ENCODE measurements around the gene HHAT. TPM values are rescaled to one million over a fixed set of nuclear protein-coding genes. Genes with fewer than 3 reads are reported as not detected.

The HHAT gene
- polyA plus RNA-seq, 1 experiment: 4.8 TPM

GRCh38 chr1:210294999-210295745 is 33.5 kb upstream of the HHAT start:
- no peak for TF ChIP-seq CTCF (IDR thresholded peaks at IDR 0.05; ENCODE audit: low read depth, low read length)

GRCh38 chr1:210296682-210297081 is 32.0 kb upstream of the HHAT start:
- Histone ChIP-seq H3K4me3 (ENCODE audit: low read depth, low read length) (no peak overlapping the region), H3K9me3 (ENCODE audit: control insufficient read depth, insufficient read depth, low read length) (no peaks in the 10 kb centered on the region; the same call in 1 of the 2 replicates), H3K27ac (ENCODE audit: low read depth, low read length) (no peak overlapping the region), H3K27me3 (ENCODE audit: control insufficient read depth, insufficient read depth, low read length) (peaks cover 37% of the 10 kb centered on the region)
- no peak for DNase-seq (ENCODE audit: low read depth, low spot score)
- ChIA-PET POLR2A (no interaction called here), CTCF (interaction anchor here (2.2 kb wide), 1 partner anchor 64 kb away, joined by 6 read pairs; no protein-coding TSS in a partner anchor)
- no peak for TF ChIP-seq CTCF (IDR thresholded peaks at IDR 0.05; ENCODE audit: low read depth, low read length)

More at GRCh38 chr1:210294999-210295745, 33.5 kb upstream of the HHAT start:
- ChIA-PET CTCF (interaction anchor here (0.6 to 2.2 kb wide), 3 partner anchors 25 to 305 kb away, joined by 3 to 6 read pairs (median 3); no protein-coding TSS in a partner anchor), POLR2A (interaction anchor here (0.6 kb wide), 1 partner anchor 55 kb away, joined by 3 read pairs; no protein-coding TSS in a partner anchor)
- DNase-seq (ENCODE audit: low read depth, low spot score): no peak
- Histone ChIP-seq H3K9me3 (ENCODE audit: control insufficient read depth, insufficient read depth, low read length) (no peaks in the 10 kb centered on the region; the same call in 1 of the 2 replicates), H3K27ac (ENCODE audit: low read depth, low read length) (peak overlapping the region; percentile 47), H3K4me3 (ENCODE audit: low read depth, low read length) (no peak overlapping the region), H3K27me3 (ENCODE audit: control insufficient read depth, insufficient read depth, low read length) (peaks cover 44% of the 10 kb centered on the region)

GRCh38 chr1:210298296-210298695 is 30.4 kb upstream of the HHAT start:
- TF ChIP-seq CTCF (IDR thresholded peaks at IDR 0.05; ENCODE audit: low read depth, low read length): no peak
- Histone ChIP-seq H3K27me3 (ENCODE audit: control insufficient read depth, insufficient read depth, low read length) (peaks cover 44% of the 10 kb centered on the region), H3K4me3 (ENCODE audit: low read depth, low read length) (no peak overlapping the region), H3K27ac (ENCODE audit: low read depth, low read length) (no peak overlapping the region), H3K9me3 (ENCODE audit: control insufficient read depth, insufficient read depth, low read length) (no peaks in the 10 kb centered on the region; the same call in 1 of the 2 replicates)
- DNase-seq (ENCODE audit: low read depth, low spot score): no peak
- ChIA-PET POLR2A (no interaction called here), CTCF (no interaction called here)

DNA sequence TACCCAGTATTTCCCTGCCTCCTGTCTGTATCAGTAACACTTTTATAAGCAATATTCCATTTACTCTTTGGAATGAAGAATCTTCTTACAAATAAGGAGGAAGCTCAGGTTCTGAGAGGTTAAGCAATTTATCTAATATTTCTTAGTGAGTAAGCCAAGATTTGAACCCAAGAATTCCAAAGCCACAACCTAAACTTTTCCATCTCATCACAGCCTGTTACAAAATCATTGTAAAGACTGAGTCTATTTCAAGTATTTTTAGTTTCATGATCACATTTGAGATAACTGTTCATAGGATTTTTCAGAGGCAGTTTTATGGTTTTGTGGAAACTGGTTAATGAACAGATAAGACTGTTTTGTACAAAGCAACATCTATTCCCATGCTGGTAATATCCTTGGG is 29.8 kb upstream of the HHAT start:
- ChIA-PET POLR2A (no interaction called here), CTCF (interaction anchor here (0.7 to 1.1 kb wide), 2 partner anchors 12 to 155 kb away, joined by 5 read pairs; no protein-coding TSS in a partner anchor)
- Histone ChIP-seq H3K9me3 (ENCODE audit: control insufficient read depth, insufficient read depth, low read length) (no peaks in the 10 kb centered on the region; the same call in 1 of the 2 replicates), H3K27ac (ENCODE audit: low read depth, low read length) (no peak overlapping the region), H3K4me3 (ENCODE audit: low read depth, low read length) (no peak overlapping the region), H3K27me3 (ENCODE audit: control insufficient read depth, insufficient read depth, low read length) (peaks cover 48% of the 10 kb centered on the region)
- DNase-seq (ENCODE audit: low read depth, low spot score): no peak
- TF ChIP-seq CTCF (IDR thresholded peaks at IDR 0.05; ENCODE audit: low read depth, low read length): no peak

DNA sequence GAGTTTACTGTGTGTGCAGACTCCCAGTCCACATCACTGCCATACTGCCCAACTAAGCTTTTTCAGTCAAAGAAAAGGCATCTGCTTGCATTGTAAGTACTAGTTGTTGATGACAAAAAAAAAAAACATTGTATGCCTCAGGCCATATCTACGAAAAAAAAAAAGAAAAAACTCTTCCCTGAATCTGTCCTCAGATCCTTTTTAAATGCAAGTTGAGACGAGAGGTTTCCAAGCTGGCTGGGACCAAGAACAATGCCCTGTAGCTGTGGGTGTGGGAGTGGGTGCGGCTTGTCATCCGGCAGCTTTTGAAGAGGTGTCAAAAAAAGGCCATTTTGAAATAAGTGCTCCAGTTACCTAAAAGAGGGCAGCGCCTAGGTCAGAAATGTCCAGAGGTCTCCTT is 29.2 kb upstream of the HHAT start:
- CTCF ChIA-PET: interaction anchor here (0.6 to 1.1 kb wide), 4 partner anchors 12 to 462 kb away, joined by 3 to 5 read pairs (median 5); no protein-coding TSS in a partner anchor
- no peaks in the 10 kb centered on the region; the same call in 1 of the 2 replicates for H3K9me3 ChIP-seq (ENCODE audit: control insufficient read depth, insufficient read depth, low read length)
- peaks cover 52% of the 10 kb centered on the region for H3K27me3 ChIP-seq (ENCODE audit: control insufficient read depth, insufficient read depth, low read length)
- H3K27ac ChIP-seq (ENCODE audit: low read depth, low read length): no peak overlapping the region
- no peak overlapping the region for H3K4me3 ChIP-seq (ENCODE audit: low read depth, low read length)
- POLR2A ChIA-PET: no interaction called here
- no peak for DNase-seq (ENCODE audit: low read depth, low spot score)
- TF ChIP-seq CTCF (IDR thresholded peaks at IDR 0.05; ENCODE audit: low read depth, low read length): no peak
